Esophagus muscularis mucosa (tissue), 4 donors: Measurements from ENCODE around the gene GBX2.
A peak's percentile ranks its signal among the peaks of the same experiment; 100 is the strongest.

ENCODE experiments used
- EP300 ChIP-seq: sonication (generic); formaldehyde crosslinking; IDR thresholded peaks from one replicate; pipeline ENCODE4 v1.6.1; 2017; ENCODE audit warnings: antibody characterized with exemption
- POLR2A ChIP-seq: fragments of 450-650 bp; IDR thresholded peaks from one replicate; pipeline ENCODE4 v1.6.1; 2017; ENCODE audit warnings: antibody characterized with exemption, moderate library complexity, mild to moderate bottlenecking, low read depth
- TF ChIP-seq, protein P1 (sequence below), 3 experiments: fragments of 200-600 bp in 2 of 3; fragments of 450-650 bp in 1 of 3; sonication (generic) in 2 of 3; IDR thresholded peaks; one replicate each; pipeline ENCODE4 v1.5.1; 2017 to 2019; ENCODE audit warnings: antibody characterized with exemption in 3 of 3, mild to moderate bottlenecking in 2 of 3, moderate library complexity in 1 of 3

DNA sequence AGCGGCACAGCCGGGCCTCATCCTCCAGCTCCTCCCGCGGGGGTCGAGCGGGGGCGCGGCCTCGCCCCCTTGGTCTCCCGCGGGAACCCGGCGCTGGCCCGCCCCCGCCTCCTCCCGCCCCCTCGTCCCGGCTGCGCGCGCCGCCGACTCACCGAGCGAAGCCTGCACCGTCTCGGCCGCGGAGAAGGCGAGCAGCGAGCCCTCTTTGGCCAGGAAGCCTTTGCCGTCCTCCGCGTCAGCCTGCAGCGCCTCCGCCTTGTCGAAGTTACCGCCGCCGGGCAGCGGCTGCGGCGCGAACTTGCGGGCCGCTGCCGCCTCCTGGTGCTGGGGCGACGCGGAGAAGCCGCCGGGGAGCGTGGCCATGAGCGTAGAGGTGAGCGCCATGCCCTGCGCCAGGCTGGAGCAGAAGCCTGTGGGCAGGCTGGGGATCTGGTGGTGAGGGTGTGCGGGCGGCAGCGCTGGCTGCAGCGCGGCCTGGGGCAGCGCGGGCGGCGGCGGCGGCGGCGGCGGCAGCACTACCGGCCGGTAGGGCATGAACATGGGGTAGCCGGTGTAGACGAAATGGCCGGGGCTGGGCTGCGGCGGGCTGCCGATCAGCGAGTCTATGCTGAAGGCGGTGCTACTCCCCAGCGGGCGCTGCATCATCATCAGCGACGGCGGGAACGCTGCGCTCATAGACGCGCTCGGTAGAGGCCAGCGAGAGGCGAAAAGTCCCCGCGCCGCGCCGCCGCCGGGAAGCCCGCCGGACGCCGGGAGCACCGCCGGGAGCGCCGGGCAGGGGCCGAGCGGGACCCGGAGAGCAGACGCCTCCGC lies 683 bp downstream of the GBX2 start:
- TF ChIP-seq, protein P1, sequence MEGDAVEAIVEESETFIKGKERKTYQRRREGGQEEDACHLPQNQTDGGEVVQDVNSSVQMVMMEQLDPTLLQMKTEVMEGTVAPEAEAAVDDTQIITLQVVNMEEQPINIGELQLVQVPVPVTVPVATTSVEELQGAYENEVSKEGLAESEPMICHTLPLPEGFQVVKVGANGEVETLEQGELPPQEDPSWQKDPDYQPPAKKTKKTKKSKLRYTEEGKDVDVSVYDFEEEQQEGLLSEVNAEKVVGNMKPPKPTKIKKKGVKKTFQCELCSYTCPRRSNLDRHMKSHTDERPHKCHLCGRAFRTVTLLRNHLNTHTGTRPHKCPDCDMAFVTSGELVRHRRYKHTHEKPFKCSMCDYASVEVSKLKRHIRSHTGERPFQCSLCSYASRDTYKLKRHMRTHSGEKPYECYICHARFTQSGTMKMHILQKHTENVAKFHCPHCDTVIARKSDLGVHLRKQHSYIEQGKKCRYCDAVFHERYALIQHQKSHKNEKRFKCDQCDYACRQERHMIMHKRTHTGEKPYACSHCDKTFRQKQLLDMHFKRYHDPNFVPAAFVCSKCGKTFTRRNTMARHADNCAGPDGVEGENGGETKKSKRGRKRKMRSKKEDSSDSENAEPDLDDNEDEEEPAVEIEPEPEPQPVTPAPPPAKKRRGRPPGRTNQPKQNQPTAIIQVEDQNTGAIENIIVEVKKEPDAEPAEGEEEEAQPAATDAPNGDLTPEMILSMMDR (IDR thresholded peaks at IDR 0.05) = peak in 2 of 3 experiments; percentile 11 to 20
- no peak for TF ChIP-seq POLR2A
- no peak for TF ChIP-seq EP300
